HCT116 (cell line): Measurements from ENCODE around the gene ARHGEF11. TPM values are rescaled to one million over a fixed set of nuclear protein-coding genes. Genes with fewer than 3 reads are reported as not detected.

Experiments
- ATAC-seq: fragments of 200-7000 bp; cut with Tn5 transposase; 2 replicates; pipeline ENCODE4 v1.9.1; 2020; ENCODE audit warnings: mild to moderate bottlenecking, moderate library complexity
- BruUV-seq: library from RNA; stranded (reverse); fragments of 400-500 nt; replicated peaks from 2 replicates; lab custom pipeline; 2021; lab: Mats Ljungman, UMichigan
- CTCF ChIA-PET: fragments of 300-600 bp; sonication (Branson Sonifier 250); formaldehyde crosslinking; loops from one replicate; lab custom pipeline; 2021; ENCODE audit warnings: antibody characterized with exemption; lab: Charles Lee
- POLR2A ChIA-PET: fragments of 300-600, 350-600 bp; sonication (Branson Sonifier 250); formaldehyde crosslinking; loops from one replicate; lab custom pipeline; 2021; ENCODE audit warnings: antibody characterized with exemption; lab: Charles Lee
- RAD21 ChIA-PET, 2 experiments: fragments of 300-600 bp; sonication (Branson Sonifier 250); formaldehyde crosslinking; loops; one replicate each; lab custom pipeline; 2023; ENCODE audit warnings: low total read pairs in 2 of 2; ENCODE audit not compliant: uncharacterized antibody in 2 of 2, unreplicated experiment in 2 of 2, low non-redundant PET in 1 of 2; lab: Charles Lee
- DNase-seq: peaks from one replicate; pipeline ENCODE4 v3.0.0-alpha.2; 2010; ENCODE audit warnings: low read depth, low spot score
- H2AFZ ChIP-seq: fragments of 200-600 bp; shearing (Covaris generic), sonication (generic); 2 replicates; pipeline ENCODE4 v1.6.1; 2017; ENCODE audit warnings: low read depth, mixed run types, mixed read lengths, antibody characterized with exemption, low read length; ENCODE audit not compliant: poor library complexity, severe bottlenecking
- H3K27ac ChIP-seq: 2 replicates; pipeline ENCODE4 v1.5.1; 2012; ENCODE audit warnings: low read depth, low read length
- H3K27me3 ChIP-seq: fragments of 200-600 bp; sonication (generic); 2 replicates; pipeline ENCODE4 v1.6.1; 2016; ENCODE audit warnings: mixed run types, low read length, mixed read lengths; ENCODE audit not compliant: insufficient read depth
- H3K36me3 ChIP-seq, 2 experiments: fragments of 200-500 bp in 1 of 2; fragments of 200-600 bp in 1 of 2; sonication (Bioruptor generic) in 1 of 2; sonication (generic) in 1 of 2; 2 replicates each; pipeline versions ENCODE4 v1.5.1 to v1.6.1; 2014 to 2016; ENCODE audit warnings: low read length in 2 of 2, inconsistent platforms in 1 of 2, mixed read lengths in 1 of 2, mixed run types in 1 of 2; ENCODE audit not compliant: insufficient read depth in 2 of 2, control insufficient read depth in 1 of 2
- H3K4me1 ChIP-seq, 2 experiments: fragments of 200-600 bp in 1 of 2; sonication (generic) in 1 of 2; 2 replicates each; pipeline versions ENCODE4 v1.5.1 to v1.6.1; 2012 to 2017; ENCODE audit warnings: low read length in 2 of 2, inconsistent platforms in 1 of 2, mild to moderate bottlenecking in 1 of 2, mixed read lengths in 1 of 2, mixed run types in 1 of 2, moderate library complexity in 1 of 2; ENCODE audit not compliant: insufficient read depth in 2 of 2, control insufficient read depth in 1 of 2
- H3K4me2 ChIP-seq: fragments of 200-600 bp; sonication (generic); 2 replicates; pipeline ENCODE4 v1.6.1; 2017; ENCODE audit warnings: mixed run types, low read length, mixed read lengths
- H3K4me3 ChIP-seq, 2 experiments: fragments of 200-600 bp in 1 of 2; sonication (generic) in 1 of 2; replicated peaks in 1 of 2; 2 replicates each; pipeline ENCODE4 v1.5.1; 2011 to 2016; ENCODE audit warnings: low read length in 2 of 2, control low read depth in 1 of 2, low read depth in 1 of 2, mild to moderate bottlenecking in 1 of 2, mixed read lengths in 1 of 2, mixed run types in 1 of 2
- H3K79me2 ChIP-seq: fragments of 200-600 bp; sonication (generic); 2 replicates; pipeline ENCODE4 v1.6.1; 2017; ENCODE audit warnings: mild to moderate bottlenecking, mixed run types, low read length, moderate library complexity, mixed read lengths; ENCODE audit not compliant: insufficient read depth
- H3K9ac ChIP-seq: fragments of 200-600 bp; sonication (generic); 2 replicates; pipeline ENCODE4 v1.6.1; 2016; ENCODE audit warnings: low read length, mixed read lengths
- H3K9me2 ChIP-seq: fragments of 200-600 bp; sonication (generic), shearing (Covaris generic); 2 replicates; pipeline ENCODE4 v1.6.1; 2017; ENCODE audit warnings: mixed run types, mild to moderate bottlenecking, moderate library complexity; ENCODE audit not compliant: insufficient read depth
- H3K9me3 ChIP-seq, 2 experiments: fragments of 200-500 bp in 1 of 2; fragments of 200-600 bp in 1 of 2; sonication (Bioruptor generic) in 1 of 2; sonication (generic) in 1 of 2; 2 replicates each; pipeline ENCODE4 v1.6.1; 2014 to 2017; ENCODE audit warnings: low read length in 2 of 2, mixed read lengths in 2 of 2, inconsistent platforms in 1 of 2, low read depth in 1 of 2, mild to moderate bottlenecking in 1 of 2, mixed run types in 1 of 2, moderate library complexity in 1 of 2; ENCODE audit not compliant: control insufficient read depth in 1 of 2, insufficient read depth in 1 of 2
- H4K20me1 ChIP-seq: fragments of 200-600 bp; sonication (generic), shearing (Covaris generic); 2 replicates; pipeline ENCODE4 v1.6.1; 2017; ENCODE audit warnings: mixed run types, mild to moderate bottlenecking, moderate library complexity; ENCODE audit not compliant: insufficient read depth
- ATF3 ChIP-seq: IDR thresholded peaks from 2 replicates; pipeline ENCODE4 v1.6.1; 2012
- ELF1 ChIP-seq: IDR thresholded peaks from 2 replicates; pipeline ENCODE4 v1.6.1; 2012; ENCODE audit warnings: low read depth, borderline replicate concordance
- EZH2 ChIP-seq: fragments of 200-600 bp; sonication (generic); IDR thresholded peaks from 2 replicates; pipeline ENCODE4 v1.6.1; 2017; ENCODE audit warnings: antibody characterized with exemption, mixed run types
- EZH2phosphoT487 ChIP-seq: fragments of 200-600 bp; IDR thresholded peaks from 2 replicates; pipeline ENCODE4 v1.6.1; 2018; ENCODE audit warnings: antibody characterized with exemption, borderline replicate concordance
- FOSL1 ChIP-seq: IDR thresholded peaks from 2 replicates; pipeline ENCODE4 v1.6.1; 2012; ENCODE audit warnings: low read depth
- JUND ChIP-seq: IDR thresholded peaks from 2 replicates; pipeline ENCODE4 v1.6.1; 2012
- POLR2A ChIP-seq: IDR thresholded peaks from 2 replicates; pipeline ENCODE4 v1.7.0; 2011; ENCODE audit warnings: borderline replicate concordance; ENCODE audit not compliant: insufficient read depth, insufficient read length; ENCODE audit errors: extremely low read depth
- SIN3A ChIP-seq: IDR thresholded peaks from 2 replicates; pipeline ENCODE4 v1.6.1; 2012; ENCODE audit warnings: low read depth
- SP1 ChIP-seq: IDR thresholded peaks from 2 replicates; pipeline ENCODE4 v1.6.1; 2012; ENCODE audit warnings: low read depth
- SRF ChIP-seq: IDR thresholded peaks from 2 replicates; pipeline ENCODE4 v1.6.1; 2012; ENCODE audit warnings: low read depth
- ZFX ChIP-seq: fragments of 450-650 bp; IDR thresholded peaks from 2 replicates; pipeline ENCODE4 v1.6.1; 2017
- intact Hi-C: fragments of 100-400 bp; cut with micrococcal nuclease; formaldehyde crosslinking; loops from 2 replicates; pipeline ENCODE4 v1.10.0; 2022
- total RNA-seq: library from RNA; stranded (reverse); gene quantifications from one replicate; pipeline ENCODE4 v1.2.1, GENCODE V29; 2021; ENCODE audit not compliant: unreplicated experiment
- TF ChIP-seq, protein P1 (sequence below): IDR thresholded peaks from 2 replicates; pipeline ENCODE4 v1.6.1; 2012; ENCODE audit warnings: low read depth

Gene ARHGEF11
- total RNA-seq, 1 experiment from 2014 or later: 28.9 TPM

DNA sequence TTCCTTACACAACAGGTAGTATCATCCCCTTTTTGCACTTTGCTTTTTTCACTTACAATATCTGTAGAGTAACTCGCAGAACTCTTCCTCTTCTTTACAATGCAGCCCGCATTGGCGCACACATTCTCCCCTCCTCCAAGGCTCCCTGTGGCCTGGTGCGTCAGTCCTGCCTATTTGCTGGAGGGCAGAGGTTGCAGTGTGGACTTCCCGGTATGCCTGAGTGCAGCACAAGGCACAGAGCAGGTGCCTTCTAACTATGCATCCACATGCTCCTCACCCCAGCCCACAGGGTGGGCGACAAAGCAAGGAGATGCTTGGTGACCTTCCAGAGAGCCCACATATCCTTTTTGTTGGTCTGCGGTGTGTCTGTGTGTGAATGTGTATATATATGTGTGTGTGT is 53.3 kb downstream of the ARHGEF11 start:
- Histone ChIP-seq H3K27me3 (no peaks in the 10 kb centered on the region), H3K27ac (no peak overlapping the region), H3K4me1 (no peaks in the 10 kb centered on the region), H3K9me2 (no peaks in the 10 kb centered on the region), H3K4me2 (no peak overlapping the region), H3K79me2 (no peaks in the 10 kb centered on the region; the same call in none of the 2 replicates), H2AFZ (no peak overlapping the region), H3K9me3 (no peaks in the 10 kb centered on the region), H3K4me3 (no peak overlapping the region), H3K36me3 (no peaks in the 10 kb centered on the region), H3K9ac (no peak overlapping the region), H4K20me1 (no peaks in the 10 kb centered on the region)
- ChIA-PET POLR2A (no interaction called here), RAD21 (no interaction called here), CTCF (no interaction called here)
- no TSS peak for BruUV-seq
- ATAC-seq: no peak
- DNase-seq: no peak
- intact Hi-C loops: no loop called here
- TF ChIP-seq ATF3 (no peak), ELF1 (no peak), ZFX (no peak), SRF (no peak), SP1 (no peak), JUND (no peak), EZH2phosphoT487 (no peak), FOSL1 (no peak), EZH2 (no peak), POLR2A (no peak), SIN3A (no peak)
- TF ChIP-seq, protein P1, sequence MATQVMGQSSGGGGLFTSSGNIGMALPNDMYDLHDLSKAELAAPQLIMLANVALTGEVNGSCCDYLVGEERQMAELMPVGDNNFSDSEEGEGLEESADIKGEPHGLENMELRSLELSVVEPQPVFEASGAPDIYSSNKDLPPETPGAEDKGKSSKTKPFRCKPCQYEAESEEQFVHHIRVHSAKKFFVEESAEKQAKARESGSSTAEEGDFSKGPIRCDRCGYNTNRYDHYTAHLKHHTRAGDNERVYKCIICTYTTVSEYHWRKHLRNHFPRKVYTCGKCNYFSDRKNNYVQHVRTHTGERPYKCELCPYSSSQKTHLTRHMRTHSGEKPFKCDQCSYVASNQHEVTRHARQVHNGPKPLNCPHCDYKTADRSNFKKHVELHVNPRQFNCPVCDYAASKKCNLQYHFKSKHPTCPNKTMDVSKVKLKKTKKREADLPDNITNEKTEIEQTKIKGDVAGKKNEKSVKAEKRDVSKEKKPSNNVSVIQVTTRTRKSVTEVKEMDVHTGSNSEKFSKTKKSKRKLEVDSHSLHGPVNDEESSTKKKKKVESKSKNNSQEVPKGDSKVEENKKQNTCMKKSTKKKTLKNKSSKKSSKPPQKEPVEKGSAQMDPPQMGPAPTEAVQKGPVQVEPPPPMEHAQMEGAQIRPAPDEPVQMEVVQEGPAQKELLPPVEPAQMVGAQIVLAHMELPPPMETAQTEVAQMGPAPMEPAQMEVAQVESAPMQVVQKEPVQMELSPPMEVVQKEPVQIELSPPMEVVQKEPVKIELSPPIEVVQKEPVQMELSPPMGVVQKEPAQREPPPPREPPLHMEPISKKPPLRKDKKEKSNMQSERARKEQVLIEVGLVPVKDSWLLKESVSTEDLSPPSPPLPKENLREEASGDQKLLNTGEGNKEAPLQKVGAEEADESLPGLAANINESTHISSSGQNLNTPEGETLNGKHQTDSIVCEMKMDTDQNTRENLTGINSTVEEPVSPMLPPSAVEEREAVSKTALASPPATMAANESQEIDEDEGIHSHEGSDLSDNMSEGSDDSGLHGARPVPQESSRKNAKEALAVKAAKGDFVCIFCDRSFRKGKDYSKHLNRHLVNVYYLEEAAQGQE: no peak
